C4-2B (cell line): ENCODE measurements around the gene FEV.

Source experiments
- H3K27ac ChIP-seq: fragments of 450-650 bp; 2 replicates; pipeline ENCODE4 v1.5.1; 2017
- ZFX ChIP-seq: fragments of 450-650 bp; IDR thresholded peaks from 2 replicates; pipeline ENCODE4 v1.6.1; 2017
- TF ChIP-seq, protein P1 (sequence below): fragments of 450-650 bp; conservative IDR thresholded peaks from 2 replicates; pipeline ENCODE4 v1.5.1; 2017; ENCODE audit warnings: mild to moderate bottlenecking

The FEV gene

DNA sequence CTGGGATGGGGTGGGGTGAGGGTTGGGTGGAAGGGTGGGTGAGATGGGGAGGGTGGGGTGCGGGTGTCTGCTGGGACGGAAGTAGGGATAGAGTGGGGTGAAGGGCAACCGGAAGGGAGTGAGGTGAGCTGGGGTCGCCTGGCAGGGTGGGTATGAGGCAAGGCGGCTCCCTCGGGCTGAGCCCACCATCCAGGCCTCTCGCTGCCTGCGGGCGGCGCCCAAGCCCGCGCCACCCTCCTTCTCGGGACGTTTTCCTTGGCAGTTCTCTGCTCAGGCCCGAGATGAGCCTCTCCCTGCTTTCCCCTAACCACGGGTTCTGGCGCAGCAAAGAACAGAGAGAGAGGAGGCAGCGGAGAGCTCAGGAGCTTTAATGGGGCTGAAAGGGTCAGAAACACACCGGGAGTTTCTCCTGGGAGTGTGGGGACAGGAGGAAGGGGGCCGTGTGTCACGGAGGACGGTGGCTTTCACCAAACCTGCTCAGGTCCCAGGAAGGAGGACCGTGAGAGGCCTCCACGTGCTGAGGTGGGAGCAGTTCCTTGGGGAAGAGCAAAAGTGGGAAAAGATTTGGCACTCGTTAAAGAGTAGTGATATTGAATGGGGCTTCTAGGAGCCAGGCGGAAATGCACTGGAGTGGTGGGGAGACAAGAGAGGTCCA, 4.1 kb downstream of the FEV start:
- H3K27ac ChIP-seq = no peak overlapping the region
- no peak for TF ChIP-seq ZFX

DNA sequence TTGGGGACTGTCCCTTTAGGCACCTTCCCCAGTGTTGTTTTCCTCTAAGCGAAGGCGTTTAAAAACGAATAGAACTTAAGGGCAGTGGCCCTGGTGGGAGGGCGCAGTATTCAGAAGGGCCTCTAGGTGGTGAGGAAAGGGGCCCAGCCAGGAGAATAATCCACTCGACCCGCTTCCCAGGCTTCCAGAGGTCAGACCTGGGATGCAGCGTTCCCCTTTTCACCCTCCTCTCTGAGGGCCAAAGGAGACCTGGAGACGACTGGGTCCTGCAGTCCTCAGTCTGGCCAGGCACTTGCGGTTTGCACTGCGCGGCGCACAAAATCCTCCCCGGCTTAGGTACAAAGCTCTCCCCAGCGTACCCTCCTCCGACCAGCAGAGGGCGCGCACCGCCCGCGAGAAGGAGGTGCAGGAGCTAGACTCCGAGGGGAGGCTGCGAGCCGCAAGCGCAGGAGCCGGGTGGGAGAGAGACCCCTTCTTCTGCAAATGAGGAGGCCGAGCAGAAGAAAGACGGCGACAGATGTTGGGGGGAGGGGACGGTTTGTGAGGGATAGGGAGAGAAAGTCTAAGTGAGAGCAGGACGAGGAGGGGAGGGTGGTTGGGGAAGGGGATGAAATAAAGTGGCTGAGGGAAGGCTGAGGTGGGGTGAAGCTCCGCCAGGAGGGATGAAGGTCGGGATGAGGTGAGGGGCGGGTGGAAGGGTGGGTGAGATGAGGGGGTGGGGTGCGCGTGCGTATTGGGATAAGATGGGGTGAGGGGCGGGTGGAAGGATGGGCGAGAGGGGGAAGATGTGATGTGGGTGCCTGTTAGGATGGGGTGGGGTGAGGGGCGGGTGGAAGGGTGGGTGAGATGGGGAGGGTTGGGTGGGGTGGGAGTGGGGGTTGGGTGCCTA, 4.9 kb downstream of the FEV start:
- no peak overlapping the region for H3K27ac ChIP-seq
- TF ChIP-seq, protein P1, sequence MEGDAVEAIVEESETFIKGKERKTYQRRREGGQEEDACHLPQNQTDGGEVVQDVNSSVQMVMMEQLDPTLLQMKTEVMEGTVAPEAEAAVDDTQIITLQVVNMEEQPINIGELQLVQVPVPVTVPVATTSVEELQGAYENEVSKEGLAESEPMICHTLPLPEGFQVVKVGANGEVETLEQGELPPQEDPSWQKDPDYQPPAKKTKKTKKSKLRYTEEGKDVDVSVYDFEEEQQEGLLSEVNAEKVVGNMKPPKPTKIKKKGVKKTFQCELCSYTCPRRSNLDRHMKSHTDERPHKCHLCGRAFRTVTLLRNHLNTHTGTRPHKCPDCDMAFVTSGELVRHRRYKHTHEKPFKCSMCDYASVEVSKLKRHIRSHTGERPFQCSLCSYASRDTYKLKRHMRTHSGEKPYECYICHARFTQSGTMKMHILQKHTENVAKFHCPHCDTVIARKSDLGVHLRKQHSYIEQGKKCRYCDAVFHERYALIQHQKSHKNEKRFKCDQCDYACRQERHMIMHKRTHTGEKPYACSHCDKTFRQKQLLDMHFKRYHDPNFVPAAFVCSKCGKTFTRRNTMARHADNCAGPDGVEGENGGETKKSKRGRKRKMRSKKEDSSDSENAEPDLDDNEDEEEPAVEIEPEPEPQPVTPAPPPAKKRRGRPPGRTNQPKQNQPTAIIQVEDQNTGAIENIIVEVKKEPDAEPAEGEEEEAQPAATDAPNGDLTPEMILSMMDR = peak; percentile 97
- no peak for TF ChIP-seq ZFX

DNA sequence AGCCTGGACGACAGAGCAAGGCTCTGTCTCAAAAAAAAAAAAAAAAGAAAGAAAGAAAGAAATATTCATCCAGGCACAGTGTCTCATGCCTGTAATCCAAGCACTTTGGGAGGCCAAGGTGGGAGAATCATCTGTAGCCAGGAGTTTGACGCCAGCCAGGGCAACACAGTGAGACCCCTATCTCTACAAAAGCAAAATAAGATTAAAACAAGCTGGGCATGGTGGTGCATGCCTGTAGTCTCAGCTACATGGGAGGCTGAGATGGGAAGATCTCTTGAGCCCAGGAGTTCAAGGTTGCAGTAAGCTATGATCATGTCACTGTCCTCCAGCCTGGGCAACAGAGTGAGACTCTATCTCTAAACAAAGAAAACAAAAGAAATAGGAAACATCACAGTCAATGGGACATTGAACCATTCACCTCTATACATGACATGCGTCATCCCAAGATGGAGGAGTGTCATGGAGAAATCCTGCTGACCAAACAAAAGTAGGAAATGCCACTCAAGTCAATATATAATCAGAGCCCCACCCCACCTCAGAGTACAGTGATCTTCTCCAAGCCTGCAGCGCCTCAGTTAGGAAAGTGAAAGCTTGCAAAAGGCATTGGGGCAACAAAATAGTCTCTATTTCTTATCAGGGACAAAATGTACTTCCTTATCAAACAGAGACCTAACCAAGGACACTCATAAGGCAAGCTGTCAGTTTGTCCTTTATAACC, 9.8 kb downstream of the FEV start:
- TF ChIP-seq, protein P1 = peak; percentile 16
- TF ChIP-seq ZFX = no peak
- peak overlapping the region; percentile 61 for H3K27ac ChIP-seq

DNA sequence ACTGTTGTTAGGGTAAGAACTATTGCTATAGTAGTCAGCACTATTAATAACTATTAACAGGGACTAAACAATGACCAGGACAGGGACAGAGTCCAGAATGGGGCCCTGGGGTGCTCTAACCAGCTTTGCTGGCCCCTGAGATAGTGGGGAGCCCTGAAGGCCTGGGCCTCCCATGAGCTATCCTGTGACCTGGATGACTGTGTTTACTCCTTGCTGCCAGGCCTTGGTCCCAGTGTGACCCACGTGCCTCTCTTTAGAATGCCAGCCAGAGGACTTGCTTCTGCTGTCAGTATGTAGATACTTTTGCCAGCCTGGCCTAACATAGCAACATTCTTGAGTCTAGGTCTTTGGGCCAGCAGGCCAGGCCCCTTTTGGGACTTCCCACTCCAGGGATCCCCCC, 14.1 kb downstream of the FEV start:
- TF ChIP-seq, protein P1 = no peak
- TF ChIP-seq ZFX = no peak
- no peak overlapping the region for H3K27ac ChIP-seq

DNA sequence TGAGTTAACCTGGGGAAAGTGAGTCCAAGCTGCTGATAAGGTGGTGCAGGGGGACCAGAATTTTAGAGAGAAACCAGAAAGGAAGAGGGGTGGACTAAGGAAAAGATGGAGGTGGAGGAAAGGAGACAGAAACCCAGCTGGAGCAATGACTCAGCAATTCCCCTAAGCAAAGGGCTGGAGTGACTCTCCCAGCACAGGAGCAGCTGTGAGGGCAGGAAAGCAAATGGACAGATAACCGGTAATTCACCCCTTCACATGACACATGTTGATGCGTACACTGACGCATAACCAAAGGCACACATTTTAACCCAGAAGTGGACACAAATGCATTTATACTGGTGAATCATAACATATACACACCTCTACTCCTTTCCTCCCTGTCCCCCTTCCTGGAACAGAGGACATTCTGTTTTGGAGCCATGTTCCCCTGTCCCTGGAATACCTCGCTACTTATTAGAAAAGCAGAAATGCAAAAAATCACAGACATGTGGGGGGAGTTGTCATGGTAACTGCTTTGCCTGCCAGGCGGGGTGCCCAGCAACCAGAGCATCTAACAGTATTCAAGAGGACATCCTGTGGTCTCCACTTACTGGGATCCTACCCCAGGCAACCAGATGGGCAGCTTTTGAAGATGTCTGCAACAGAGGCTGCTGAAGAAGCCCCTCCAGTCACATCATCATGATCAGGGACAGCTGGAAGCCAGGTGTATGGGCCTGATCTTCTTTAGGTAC, 20.8 kb downstream of the FEV start:
- TF ChIP-seq ZFX = no peak
- TF ChIP-seq, protein P1 = no peak
- no peak overlapping the region for H3K27ac ChIP-seq

DNA sequence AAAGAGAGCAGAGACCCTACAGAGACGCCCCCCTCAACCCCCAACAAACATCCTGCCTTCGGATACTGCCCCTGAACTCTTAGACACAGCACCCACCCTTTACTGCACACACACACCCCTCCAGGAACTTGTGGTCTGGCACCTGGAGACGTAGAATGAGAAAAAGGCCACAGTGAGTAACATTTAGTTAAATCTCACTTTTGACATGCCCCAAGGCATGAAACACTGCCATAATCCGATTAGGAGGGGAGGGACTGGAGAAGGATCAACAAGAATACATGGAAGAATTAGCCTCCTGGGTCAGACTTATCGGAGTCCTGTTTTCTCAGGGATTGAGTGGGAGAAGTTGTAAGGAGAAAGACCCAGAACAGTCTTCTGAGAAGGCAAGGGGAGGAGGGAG, 21.4 kb downstream of the FEV start:
- TF ChIP-seq, protein P1 = no peak
- no peak for TF ChIP-seq ZFX
- H3K27ac ChIP-seq = no peak overlapping the region

DNA sequence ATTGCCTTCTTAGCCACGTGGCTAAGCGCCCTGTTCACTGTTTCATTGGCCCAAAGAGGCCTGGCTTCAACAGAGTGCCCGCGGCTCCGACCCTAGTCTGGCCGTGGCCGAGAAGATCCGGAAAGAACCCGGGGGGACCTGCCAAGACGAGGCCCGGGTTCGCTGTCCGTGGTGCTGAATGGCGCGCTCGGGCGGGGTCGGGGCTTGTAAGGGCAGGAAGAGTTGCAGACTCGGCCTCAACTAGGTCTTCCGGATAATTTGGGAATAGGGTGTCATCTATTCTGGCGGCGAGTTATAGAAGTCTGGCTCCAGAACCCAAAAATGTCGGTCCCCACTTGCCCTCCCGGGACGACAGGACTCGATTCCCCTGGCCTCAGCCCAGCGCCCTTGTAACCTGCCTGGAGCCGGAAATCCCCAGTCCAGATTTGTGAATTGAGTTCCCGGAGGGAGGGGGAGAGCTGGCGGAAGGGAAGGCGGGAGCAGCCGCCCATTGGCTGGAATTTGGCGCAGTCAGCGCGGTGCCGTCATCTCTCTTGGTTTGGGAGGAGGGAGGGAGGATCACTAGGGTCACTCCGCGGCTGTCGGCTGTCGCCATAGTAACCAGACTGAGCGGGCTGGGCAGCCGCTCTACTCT, 22.0 kb downstream of the FEV start:
- no peak for TF ChIP-seq ZFX
- TF ChIP-seq, protein P1 = no peak
- H3K27ac ChIP-seq = no peak overlapping the region
